RWPE2 (cell line): ENCODE results near the gene HAND1.

ENCODE experiments used
- ATAC-seq: fragments of 200-7000 bp; cut with Tn5 transposase; 3 replicates; pipeline ENCODE4 v1.9.1; 2021; ENCODE audit warnings: low read depth
- DNase-seq: peaks from one replicate; pipeline ENCODE4 v3.0.0-alpha.2; 2020; ENCODE audit warnings: low spot score
- H3K27ac ChIP-seq: fragments of 450-650 bp; 2 replicates; pipeline ENCODE4 v1.5.1; 2017; ENCODE audit warnings: mild to moderate bottlenecking; ENCODE audit not compliant: poor library complexity, severe bottlenecking
- H3K27me3 ChIP-seq: fragments of 250-450 bp; sonication (Bioruptor Pico); 2 replicates; pipeline ENCODE4 v1.5.1; 2021; ENCODE audit warnings: mild to moderate bottlenecking, moderate library complexity; ENCODE audit not compliant: insufficient read depth, poor library complexity, severe bottlenecking
- H3K36me3 ChIP-seq: fragments of 250-450 bp; sonication (Bioruptor Pico); 2 replicates; pipeline ENCODE4 v1.5.1; 2020; ENCODE audit warnings: low read depth, mild to moderate bottlenecking, moderate library complexity
- H3K4me1 ChIP-seq: fragments of 250-450 bp; sonication (Bioruptor Pico); 2 replicates; pipeline ENCODE4 v1.5.1; 2021; ENCODE audit warnings: mild to moderate bottlenecking, moderate library complexity; ENCODE audit not compliant: insufficient read depth, poor library complexity, severe bottlenecking
- H3K4me3 ChIP-seq: fragments of 250-450 bp; sonication (Bioruptor Pico); 2 replicates; pipeline ENCODE4 v1.5.1; 2021; ENCODE audit warnings: mild to moderate bottlenecking, moderate library complexity; ENCODE audit not compliant: severe bottlenecking
- H3K9me3 ChIP-seq: fragments of 250-450 bp; sonication (Bioruptor Pico); 2 replicates; pipeline ENCODE4 v1.5.1; 2021; ENCODE audit warnings: mild to moderate bottlenecking, moderate library complexity; ENCODE audit not compliant: severe bottlenecking
- CTCF ChIP-seq: fragments of 450-650 bp; IDR thresholded peaks from one replicate; pipeline ENCODE4 v1.5.1; 2017; ENCODE audit warnings: mild to moderate bottlenecking, moderate library complexity; ENCODE audit not compliant: poor library complexity, severe bottlenecking

The HAND1 gene

GRCh38 chr5:154428208-154428607, 49.8 kb downstream of the HAND1 start:
- Histone ChIP-seq H3K36me3 (peaks cover 15% of the 10 kb centered on the region), H3K27ac (no peak overlapping the region), H3K9me3 (peaks cover 4% of the 10 kb centered on the region), H3K4me1 (no peaks in the 10 kb centered on the region), H3K4me3 (no peak overlapping the region), H3K27me3 (no peaks in the 10 kb centered on the region)
- DNase-seq (no peak), ATAC-seq (no peak)
- no peak for TF ChIP-seq CTCF
